Eye (tissue), 1 donor: Measurements from ENCODE around the gene USP47.

ENCODE experiments used
- DNase-seq: peaks from one replicate; pipeline ENCODE4 v3.0.0-alpha.2; 2015

USP47 gene, protein sequence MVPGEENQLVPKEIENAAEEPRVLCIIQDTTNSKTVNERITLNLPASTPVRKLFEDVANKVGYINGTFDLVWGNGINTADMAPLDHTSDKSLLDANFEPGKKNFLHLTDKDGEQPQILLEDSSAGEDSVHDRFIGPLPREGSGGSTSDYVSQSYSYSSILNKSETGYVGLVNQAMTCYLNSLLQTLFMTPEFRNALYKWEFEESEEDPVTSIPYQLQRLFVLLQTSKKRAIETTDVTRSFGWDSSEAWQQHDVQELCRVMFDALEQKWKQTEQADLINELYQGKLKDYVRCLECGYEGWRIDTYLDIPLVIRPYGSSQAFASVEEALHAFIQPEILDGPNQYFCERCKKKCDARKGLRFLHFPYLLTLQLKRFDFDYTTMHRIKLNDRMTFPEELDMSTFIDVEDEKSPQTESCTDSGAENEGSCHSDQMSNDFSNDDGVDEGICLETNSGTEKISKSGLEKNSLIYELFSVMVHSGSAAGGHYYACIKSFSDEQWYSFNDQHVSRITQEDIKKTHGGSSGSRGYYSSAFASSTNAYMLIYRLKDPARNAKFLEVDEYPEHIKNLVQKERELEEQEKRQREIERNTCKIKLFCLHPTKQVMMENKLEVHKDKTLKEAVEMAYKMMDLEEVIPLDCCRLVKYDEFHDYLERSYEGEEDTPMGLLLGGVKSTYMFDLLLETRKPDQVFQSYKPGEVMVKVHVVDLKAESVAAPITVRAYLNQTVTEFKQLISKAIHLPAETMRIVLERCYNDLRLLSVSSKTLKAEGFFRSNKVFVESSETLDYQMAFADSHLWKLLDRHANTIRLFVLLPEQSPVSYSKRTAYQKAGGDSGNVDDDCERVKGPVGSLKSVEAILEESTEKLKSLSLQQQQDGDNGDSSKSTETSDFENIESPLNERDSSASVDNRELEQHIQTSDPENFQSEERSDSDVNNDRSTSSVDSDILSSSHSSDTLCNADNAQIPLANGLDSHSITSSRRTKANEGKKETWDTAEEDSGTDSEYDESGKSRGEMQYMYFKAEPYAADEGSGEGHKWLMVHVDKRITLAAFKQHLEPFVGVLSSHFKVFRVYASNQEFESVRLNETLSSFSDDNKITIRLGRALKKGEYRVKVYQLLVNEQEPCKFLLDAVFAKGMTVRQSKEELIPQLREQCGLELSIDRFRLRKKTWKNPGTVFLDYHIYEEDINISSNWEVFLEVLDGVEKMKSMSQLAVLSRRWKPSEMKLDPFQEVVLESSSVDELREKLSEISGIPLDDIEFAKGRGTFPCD (N-terminal part only)

DNA sequence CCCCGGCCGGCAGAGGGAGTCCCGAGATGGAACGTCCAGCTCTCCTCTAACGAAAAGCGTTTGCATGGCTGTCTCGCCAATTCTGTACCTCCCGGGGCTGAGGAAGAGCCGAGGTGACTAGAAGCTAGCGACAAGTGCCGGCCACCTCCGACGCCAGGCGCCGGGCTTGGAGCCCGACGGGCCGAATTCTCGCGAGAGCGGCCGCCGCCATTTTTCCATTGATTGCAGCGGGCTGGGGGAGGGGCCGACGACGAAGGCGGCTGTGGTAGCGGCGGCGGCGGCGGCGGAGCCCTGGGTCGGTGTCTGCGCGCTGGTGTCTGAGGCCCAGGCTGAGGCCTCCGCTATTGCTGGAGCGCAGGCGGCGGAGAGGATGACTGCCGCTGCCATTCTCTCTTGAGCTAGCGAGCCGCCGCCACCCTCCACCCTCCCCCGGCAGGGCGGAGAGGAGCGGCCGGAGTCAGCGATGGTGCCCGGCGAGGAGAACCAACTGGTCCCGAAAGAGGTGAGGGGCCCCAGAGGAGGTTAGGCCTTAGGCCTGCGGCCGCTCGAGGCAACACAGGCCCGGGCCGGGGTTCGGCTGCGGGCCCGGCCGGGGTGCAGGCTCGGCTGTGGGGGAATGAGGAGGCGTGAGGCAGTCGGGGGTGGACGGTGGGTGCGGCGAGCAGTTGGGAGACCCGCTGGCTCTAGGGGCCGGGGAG, at the start of gene USP47:
Gene USP47, plus strand, starts transcription at position 250 of the 698 bp plus-strand sequence. Its CDS starts 214 bp downstream, at position 464.
- DNase-seq, result peak; percentile 98

DNA sequence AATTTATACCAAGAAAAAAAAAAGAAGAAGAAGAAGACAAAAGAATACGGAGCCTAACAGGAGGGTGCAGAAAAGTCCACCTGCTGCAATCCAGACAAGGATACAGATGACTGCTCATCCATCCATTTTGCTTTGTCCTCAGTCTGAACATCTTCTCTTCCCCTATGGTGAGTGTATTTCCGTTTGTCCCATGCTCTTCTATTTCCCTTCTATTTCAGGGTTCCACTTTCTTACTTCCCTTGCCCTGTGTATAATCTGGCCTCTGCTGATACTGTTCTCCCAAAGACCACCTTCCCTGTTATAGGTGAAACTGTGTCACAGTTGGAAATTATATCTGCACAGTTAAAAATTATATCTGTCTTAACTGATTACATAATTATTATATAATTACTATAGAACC, 48.7 kb upstream of the USP47 start:
- no peak for DNase-seq

DNA sequence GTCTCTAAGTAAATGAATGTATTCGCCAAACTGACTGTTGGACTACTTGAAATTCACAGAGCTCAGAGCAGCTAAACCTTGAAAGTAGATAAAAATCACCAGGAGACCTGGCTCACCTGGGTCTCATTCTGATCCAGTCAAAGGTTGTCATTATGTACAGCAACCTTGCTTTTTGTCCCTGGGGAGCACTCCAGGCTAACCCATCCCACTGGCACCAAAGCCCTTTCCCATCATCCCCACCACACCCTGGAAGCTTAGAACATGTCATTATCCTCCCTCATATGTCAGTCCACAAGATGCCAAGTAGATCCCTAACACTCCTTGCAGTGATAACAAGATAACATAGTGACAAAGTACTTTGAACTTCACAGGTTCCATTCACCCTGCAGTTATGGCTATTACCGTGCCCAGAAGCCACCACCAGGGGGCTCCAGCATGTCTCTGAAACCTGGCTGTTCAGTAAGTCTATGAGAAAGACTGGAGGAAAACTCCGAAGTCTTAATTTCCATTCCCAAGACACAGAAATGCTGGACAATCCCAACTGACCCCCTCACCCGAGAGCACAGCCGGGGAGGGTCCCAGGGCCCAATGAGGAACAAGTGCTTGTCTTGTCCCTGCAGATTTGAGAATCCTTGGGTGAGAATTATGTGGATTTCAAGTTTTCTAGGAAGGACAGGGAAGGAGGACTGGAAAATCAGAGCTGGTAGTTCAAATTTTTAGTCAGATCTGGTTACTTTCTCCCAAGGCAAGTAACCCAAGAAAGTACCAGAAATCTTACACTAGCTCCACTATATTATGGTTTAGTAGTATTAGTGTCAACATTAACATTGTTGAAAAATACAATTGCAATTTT, 43.0 kb upstream of the USP47 start:
- peak; percentile 90 for DNase-seq

- DNase-seq, result no peak
Measured at GRCh38 chr11:11805228-11805627, 36.5 kb upstream of the USP47 start.

DNA sequence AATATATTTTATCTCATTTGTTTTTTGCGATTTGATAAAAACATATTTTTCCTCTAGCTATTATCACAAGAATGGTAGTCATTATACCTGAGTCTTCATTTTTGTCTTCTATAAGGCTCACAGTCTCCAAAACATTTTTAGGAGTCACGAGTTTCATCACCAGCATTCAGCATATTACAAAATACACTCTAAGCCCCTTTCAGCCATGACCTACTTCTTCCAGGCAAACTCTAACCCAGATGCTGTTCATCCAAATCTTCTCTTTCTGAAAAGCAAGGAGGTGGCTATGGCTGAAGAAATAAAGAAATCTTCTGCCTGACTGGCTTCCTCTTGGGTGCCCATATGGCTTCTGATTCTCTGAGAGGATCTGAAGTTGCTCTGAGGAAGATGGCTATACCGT, 35.7 kb upstream of the USP47 start:
- peak; percentile 38 for DNase-seq

DNA sequence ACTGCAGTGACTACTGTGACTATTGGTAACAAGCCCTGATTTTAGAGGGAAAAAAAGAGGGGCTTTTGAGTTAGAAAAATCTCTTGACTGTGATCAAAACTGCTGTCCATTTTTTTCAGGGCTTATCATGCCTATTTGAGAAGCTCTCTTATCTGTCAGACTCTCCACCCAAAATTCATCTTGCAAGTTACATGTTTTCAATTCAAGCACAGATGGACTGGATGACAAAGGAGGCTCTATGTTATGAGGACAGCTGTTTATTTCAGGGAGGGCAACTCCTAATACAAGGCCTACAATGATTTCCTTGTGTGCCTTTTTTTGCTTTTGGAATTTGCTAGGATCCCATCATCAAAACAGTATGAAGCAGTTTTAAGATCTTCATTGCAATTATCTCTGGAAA, 35.2 kb upstream of the USP47 start:
- DNase-seq, result peak; percentile 25

GRCh38 chr11:11807811-11808782, 33.7 kb upstream of the USP47 start:
- no peak for DNase-seq

DNA sequence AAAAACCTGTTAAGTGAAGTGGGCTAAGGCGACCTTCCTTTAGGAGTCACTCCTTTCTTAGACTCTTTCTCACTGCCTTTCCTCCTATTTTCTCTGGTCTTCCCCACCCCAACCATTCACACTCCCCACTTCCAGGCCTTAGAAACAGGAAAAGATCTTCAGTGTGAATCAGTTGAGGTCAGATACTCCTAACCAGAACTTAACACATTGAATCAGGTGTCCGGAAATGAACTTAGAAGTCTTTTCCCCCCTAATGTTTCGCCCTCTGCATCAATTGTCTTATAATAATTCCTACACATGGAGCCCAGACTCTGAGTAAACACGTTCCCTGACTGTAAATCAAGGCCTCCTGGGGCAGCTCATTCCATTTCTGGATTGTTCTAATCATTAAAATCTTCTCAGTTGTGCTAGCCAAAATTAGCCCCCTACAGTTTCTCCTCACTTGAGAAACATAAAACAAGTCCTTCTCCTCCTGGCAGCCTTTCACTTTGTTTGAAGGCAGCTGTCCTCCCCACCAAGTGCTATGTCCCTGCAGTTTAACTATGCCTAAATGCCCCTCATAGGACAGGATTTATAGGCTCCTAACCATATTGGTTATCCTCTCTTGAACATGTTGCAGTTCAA, 32.7 kb upstream of the USP47 start:
- DNase-seq, result peak; percentile 23

DNA sequence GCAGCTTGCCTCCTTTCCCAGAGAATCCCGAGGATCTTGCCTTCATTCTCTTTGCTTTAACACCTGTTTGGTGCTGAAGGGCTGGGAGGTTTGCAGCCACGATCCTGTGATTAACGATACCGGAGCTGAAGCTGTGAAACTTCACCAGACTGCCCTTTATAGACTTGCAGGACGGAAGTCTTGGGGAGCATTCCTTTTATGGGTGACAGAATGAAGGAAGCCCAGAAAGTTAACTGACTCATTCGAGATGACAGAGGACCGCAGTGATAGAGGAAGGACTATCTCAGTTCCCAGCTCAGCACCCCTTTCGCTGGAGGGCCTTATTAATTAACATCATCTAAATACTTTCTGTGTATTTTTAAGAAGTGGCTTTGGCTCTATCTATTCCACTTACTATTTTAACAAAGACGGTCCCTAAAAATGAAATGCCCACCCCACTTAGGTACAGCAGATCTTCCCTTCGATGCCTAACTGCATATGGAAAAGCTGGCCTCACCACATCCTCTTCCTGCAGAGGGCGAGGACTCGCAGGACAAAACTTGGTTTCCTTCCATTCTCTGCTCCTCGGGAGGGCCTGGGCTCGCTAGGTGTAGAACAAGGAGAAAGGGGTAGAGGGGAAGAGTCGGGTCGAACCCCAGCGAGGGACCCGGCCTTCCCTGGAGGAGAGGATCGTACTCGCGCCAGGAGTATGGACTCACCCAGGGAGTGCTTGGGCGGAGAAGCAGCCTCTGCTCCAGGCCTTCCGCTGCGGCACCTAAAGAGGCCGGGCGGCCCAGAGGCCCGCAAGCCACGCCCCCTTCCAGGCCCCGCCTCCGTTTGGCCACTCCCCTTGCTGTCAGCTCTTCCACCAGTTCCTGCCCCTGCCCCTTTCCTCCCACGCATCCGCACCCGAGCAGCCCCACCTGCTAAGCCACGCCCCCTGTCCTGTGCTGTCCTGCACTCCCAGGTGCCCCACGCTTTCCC, 30.7 kb upstream of the USP47 start:
- DNase-seq, result no peak

DNA sequence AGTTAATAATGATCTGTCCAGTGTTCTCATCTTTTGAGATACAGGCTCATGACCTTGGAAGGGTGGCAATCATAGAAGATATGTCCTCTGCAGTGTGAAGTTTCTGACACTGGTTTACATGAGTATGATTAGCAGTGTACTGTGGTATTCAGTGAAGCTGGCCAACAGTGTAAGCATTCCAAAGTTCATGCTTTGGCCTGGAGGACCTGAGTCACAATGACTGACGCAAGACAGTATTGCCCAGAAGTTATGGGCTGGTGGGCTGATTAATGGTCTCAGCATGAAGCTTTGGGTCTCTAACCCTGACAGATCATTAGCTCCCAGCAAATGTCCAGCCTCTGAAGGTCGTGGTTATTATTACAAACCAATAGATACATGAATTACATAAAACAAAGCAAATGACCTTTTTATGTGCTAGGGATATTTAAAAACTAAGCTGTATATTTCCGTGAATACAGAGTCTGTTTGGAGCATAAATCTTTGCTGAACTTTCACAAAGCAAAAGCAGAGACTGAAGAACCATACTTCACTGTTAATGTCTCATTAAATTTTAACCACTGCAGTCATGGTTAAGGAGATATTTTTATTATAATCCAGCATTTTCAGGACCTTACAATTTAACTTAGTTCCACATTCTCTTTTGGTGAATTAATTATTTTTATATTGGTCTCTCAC, 28.3 kb upstream of the USP47 start:
- peak; percentile 56 for DNase-seq

DNA sequence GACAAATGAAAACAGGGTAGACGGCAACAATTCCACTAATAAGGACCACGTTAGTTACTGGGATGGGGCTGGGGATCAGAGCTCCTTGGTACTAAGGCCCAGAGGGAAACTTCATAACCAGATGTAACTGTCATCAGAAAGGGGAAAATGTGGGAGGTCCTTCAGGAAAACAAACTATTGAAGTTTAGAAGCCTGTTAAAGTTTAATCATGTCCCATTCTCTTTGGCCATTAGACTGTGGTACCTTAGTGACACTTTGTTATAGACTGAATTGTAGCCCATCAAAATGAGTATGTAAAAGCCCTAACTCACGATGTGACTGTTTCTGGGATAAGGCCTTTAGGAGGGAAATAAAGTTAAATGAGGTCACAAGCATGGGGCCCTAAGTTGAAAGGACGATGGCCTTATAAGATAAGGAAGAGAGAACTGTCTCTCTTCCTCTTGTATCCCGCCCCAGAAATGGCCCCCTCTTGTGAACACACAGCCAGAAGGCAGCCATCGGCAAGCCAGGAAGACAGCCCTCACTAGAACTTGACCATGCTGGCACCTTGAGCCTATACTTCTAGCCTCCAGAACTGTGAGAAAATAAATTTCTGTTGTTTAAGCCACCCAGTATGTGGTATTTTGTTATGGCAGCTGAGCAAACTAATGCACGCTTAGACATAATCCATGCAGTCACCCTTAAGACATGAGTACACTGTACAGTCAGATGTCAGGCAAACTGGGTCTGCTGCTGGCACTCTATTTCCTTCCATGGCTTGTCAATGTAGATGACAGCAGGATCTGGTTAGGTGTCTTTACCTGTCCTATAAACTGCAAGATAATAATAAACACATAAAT, 26.9 kb upstream of the USP47 start:
- DNase-seq, result no peak

GRCh38 chr11:11816511-11817314, 25.1 kb upstream of the USP47 start:
- DNase-seq, result no peak

- no peak for DNase-seq
Measured at GRCh38 chr11:11817957-11818356, 23.8 kb upstream of the USP47 start.

DNA sequence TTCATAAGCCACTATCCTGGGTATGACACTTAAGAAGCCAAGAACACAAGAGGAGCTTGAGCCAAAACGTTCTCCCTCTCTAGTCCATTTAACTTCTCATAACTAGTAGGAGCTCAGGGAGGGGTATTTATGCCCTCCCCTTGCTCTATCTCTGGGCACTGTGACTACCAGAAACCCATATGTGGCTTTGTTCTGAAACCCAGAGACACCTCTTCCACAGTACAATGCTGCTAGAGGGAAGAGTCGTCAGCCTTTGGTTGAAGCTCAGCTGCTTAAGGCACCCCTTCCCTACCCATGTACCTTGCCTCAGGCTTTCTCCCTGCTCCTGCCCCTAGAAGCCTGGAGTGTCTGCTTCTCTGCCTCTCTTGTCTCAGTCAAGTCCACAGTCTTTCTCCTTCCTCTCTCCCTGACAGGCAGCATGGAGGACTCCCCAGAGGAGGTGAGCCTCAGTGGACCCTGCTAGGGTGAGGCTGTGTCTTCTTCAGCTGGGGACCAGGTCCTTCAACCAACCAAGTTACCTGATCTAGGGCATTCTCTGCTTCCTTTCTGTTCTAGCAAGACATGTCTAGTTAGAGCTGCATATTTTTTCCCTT, 23.1 kb upstream of the USP47 start:
- no peak for DNase-seq

- DNase-seq, result no peak
Measured at GRCh38 chr11:11821899-11822298, 19.9 kb upstream of the USP47 start.

DNA sequence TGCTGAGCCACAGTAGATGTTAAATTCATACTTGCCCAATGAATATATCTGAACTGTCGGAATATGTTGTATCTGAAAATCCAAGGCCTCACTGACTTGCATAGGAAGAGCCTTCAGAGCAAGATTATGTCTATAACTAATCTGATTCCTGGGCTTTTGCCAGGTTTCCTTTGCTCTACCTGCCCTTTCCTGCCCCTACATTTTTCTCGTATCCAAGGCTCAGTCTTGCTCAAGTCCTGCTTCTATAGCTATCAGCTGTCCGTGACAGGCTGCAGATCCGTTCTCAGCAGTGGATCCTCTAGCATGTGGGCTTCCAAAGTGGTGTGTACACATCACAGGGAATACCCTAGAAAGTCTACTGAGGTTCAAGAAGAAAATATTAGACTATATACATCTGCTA, 18.8 kb upstream of the USP47 start:
- DNase-seq, result no peak
